K562 (cell line): ENCODE data around the gene NUDT14.

Experiments
- GABPA ChIP-seq: fragments of 200-800 bp; sonication (Bioruptor generic); conservative IDR thresholded peaks from 2 replicates; pipeline ENCODE4 v1.6.1; 2016; ENCODE audit warnings: low read depth, missing genetic modification characterization, missing compliant biosample characterization
- HDAC6 ChIP-seq: IDR thresholded peaks from 2 replicates; pipeline ENCODE4 v1.6.1; 2012; ENCODE audit warnings: low read depth, mild to moderate bottlenecking, control low read depth, inconsistent platforms, low read length, moderate library complexity
- JUNB ChIP-seq: fragments of 450-650 bp; formaldehyde crosslinking; conservative IDR thresholded peaks from 2 replicates; pipeline ENCODE4 v1.4.0; 2020; ENCODE audit warnings: mild to moderate bottlenecking
- KLF6 ChIP-seq: fragments of 250-450 bp; sonication (Bioruptor Pico); IDR thresholded peaks from 2 replicates; pipeline ENCODE4 v1.4.0; 2020; ENCODE audit warnings: mild to moderate bottlenecking, moderate library complexity, borderline replicate concordance
- MAFF ChIP-seq: IDR thresholded peaks from 2 replicates; pipeline ENCODE4 v1.6.1; 2012; ENCODE audit warnings: low read length, improper control_type of control experiment
- MAFK ChIP-seq: IDR thresholded peaks from 2 replicates; pipeline ENCODE4 v1.6.1; 2011; ENCODE audit warnings: low read length, improper control_type of control experiment
- NFYB ChIP-seq: IDR thresholded peaks from 2 replicates; pipeline ENCODE4 v1.6.1; 2011; ENCODE audit warnings: mild to moderate bottlenecking, moderate library complexity; ENCODE audit not compliant: insufficient read length; ENCODE audit errors: extremely low read depth
- POLR2AphosphoS5 ChIP-seq: IDR thresholded peaks from 2 replicates; pipeline ENCODE4 v1.6.1; 2011; ENCODE audit warnings: mild to moderate bottlenecking, low read depth, low read length, moderate library complexity; ENCODE audit not compliant: control insufficient read depth, insufficient read depth
- RAD21 ChIP-seq, 2 experiments: fragments of 250-450 bp in 1 of 2; fragments of 450-650 bp in 1 of 2; sonication (Bioruptor Pico) in 1 of 2; formaldehyde crosslinking in 1 of 2; IDR thresholded peaks in 1 of 2; conservative IDR thresholded peaks in 1 of 2; 2 replicates each; pipeline versions ENCODE4 v1.4.0 to v1.8.0; 2020 to 2022; ENCODE audit warnings: mild to moderate bottlenecking in 2 of 2, moderate library complexity in 1 of 2
- RHOXF2B ChIP-seq: fragments of 250-450 bp; sonication (Bioruptor Pico); conservative IDR thresholded peaks from 2 replicates; pipeline ENCODE4 v1.5.1; 2021
- ZNF696 ChIP-seq: fragments of 250-450 bp; sonication (Bioruptor Pico); conservative IDR thresholded peaks from 2 replicates; pipeline ENCODE4 v1.4.0; 2020; ENCODE audit warnings: mild to moderate bottlenecking, moderate library complexity
- TF ChIP-seq, protein P1 (sequence below), 3 experiments: IDR thresholded peaks in 2 of 3; conservative IDR thresholded peaks in 1 of 3; 2 replicates each; pipeline ENCODE4 v1.5.1; 2011 to 2012; ENCODE audit warnings: low read length in 3 of 3, mild to moderate bottlenecking in 3 of 3, control low read depth in 2 of 3, improper control_type of control experiment in 1 of 3, inconsistent platforms in 1 of 3, low read depth in 1 of 3, mixed read lengths in 1 of 3, moderate library complexity in 1 of 3; ENCODE audit not compliant: insufficient read depth in 2 of 3

DNA sequence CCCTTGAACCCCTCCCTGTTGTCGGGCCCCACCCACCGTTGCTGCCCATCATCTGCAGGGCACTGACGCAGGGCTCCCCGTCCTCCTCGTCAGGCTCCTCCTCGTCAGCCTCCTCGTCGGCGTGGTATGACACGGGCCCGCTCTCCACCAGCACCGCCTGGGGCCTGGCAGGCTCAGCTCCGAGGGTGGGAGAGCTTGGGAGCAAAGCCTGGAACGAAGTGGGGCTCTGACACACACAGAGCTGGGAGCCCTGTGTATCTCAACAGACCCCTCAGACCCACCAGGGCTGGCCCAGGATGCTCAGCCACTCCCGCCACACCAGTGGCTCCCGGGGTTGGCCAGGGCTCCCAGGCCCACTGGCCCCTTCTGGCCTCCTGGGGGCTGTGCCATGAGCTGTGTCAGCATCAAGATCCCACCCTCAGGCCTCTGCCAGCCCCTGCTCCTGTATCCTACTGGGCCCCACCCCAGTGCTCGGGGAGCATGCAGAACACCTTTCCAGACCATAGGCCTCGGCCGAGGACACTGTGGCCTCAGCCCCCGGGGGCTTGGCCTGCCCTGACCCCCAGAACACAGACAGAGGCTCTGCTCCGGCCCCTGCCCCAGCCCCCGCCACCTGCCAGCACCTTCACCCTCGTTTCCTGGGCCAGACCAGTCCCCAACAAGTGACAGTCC lies 30.1 kb upstream of the NUDT14 start:
- TF ChIP-seq KLF6 (no peak), RHOXF2B (CRISPR knock-in tag) (no peak), HDAC6 (no peak), POLR2AphosphoS5 (no peak), RAD21 (CRISPR knock-in tag; conservative IDR thresholded peaks at IDR 0.05 in 1 of 2, IDR thresholded peaks at IDR 0.05 in 1 of 2) (no peak), NFYB (no peak), MAFK (no peak), JUNB (no peak), MAFF (no peak), ZNF696 (CRISPR knock-in tag) (no peak), GABPA (tag) (no peak)
- TF ChIP-seq, protein P1, sequence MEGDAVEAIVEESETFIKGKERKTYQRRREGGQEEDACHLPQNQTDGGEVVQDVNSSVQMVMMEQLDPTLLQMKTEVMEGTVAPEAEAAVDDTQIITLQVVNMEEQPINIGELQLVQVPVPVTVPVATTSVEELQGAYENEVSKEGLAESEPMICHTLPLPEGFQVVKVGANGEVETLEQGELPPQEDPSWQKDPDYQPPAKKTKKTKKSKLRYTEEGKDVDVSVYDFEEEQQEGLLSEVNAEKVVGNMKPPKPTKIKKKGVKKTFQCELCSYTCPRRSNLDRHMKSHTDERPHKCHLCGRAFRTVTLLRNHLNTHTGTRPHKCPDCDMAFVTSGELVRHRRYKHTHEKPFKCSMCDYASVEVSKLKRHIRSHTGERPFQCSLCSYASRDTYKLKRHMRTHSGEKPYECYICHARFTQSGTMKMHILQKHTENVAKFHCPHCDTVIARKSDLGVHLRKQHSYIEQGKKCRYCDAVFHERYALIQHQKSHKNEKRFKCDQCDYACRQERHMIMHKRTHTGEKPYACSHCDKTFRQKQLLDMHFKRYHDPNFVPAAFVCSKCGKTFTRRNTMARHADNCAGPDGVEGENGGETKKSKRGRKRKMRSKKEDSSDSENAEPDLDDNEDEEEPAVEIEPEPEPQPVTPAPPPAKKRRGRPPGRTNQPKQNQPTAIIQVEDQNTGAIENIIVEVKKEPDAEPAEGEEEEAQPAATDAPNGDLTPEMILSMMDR (IDR thresholded peaks at IDR 0.05 in 2 of 3, conservative IDR thresholded peaks at IDR 0.05 in 1 of 3; ENCODE audit: insufficient read depth in 2 of 3, low read depth in 1 of 3, low read length in 3 of 3), result no peak
